DOHH2 (cell line): ENCODE data around the gene EPSTI1.

ENCODE experiments used
- CTCF ChIP-seq: fragments of 200-600 bp; sonication (generic); IDR thresholded peaks from one replicate; pipeline ENCODE4 v1.5.1; 2014; ENCODE audit warnings: antibody characterized with exemption, mild to moderate bottlenecking, low read depth, low read length; ENCODE audit not compliant: poor library complexity, severe bottlenecking
- EZH2phosphoT487 ChIP-seq: fragments of 200-600 bp; sonication (generic); IDR thresholded peaks from 2 replicates; pipeline ENCODE4 v1.6.1; 2017; ENCODE audit warnings: borderline replicate concordance, mild to moderate bottlenecking, antibody characterized with exemption, low read length, moderate library complexity, mixed read lengths

- no peak for TF ChIP-seq EZH2phosphoT487
- TF ChIP-seq CTCF = no peak
These were observed 7.5 kb upstream of the EPSTI1 start for GRCh38 chr13:42999491-42999890.
